Liver (tissue), 9 donors: Measurements from ENCODE around the gene PVALEF. TPM values are rescaled to one million over a fixed set of nuclear protein-coding genes. Genes with fewer than 3 reads are reported as not detected.

Source experiments
- DNase-seq: peaks from one replicate; pipeline ENCODE4 v3.0.0-alpha.2; 2017; ENCODE audit warnings: low spot score
- H3K27ac ChIP-seq, 2 donors: one replicate each; pipeline ENCODE4 v1.7.0; 2013; ENCODE audit warnings: inconsistent platforms in 2 of 2, low read length in 2 of 2, control low read depth in 1 of 2, low read depth in 1 of 2, mild to moderate bottlenecking in 1 of 2
- H3K27me3 ChIP-seq, 4 donors: one replicate each; pipeline versions ENCODE4 v1.6.1 to v1.7.0; 2013; ENCODE audit warnings: low read length in 3 of 4, inconsistent platforms in 1 of 4, mild to moderate bottlenecking in 1 of 4, moderate library complexity in 1 of 4; ENCODE audit not compliant: control insufficient read depth in 4 of 4, insufficient read depth in 4 of 4
- H3K36me3 ChIP-seq, 4 donors: one replicate each; pipeline versions ENCODE4 v1.6.1 to v1.7.0; 2013; ENCODE audit warnings: low read length in 3 of 4, mild to moderate bottlenecking in 3 of 4, low read depth in 1 of 4, moderate library complexity in 1 of 4; ENCODE audit not compliant: control insufficient read depth in 4 of 4, insufficient read depth in 3 of 4
- H3K4me1 ChIP-seq, 4 donors: one replicate each; pipeline versions ENCODE4 v1.6.1 to v1.7.0; 2013; ENCODE audit warnings: low read length in 3 of 4, mild to moderate bottlenecking in 3 of 4, moderate library complexity in 1 of 4; ENCODE audit not compliant: control insufficient read depth in 4 of 4, insufficient read depth in 4 of 4
- H3K4me3 ChIP-seq, 3 donors: one replicate each; pipeline versions ENCODE4 v1.6.1 to v1.7.0; 2013; ENCODE audit warnings: low read length in 3 of 3, control low read depth in 1 of 3, low read depth in 1 of 3, mild to moderate bottlenecking in 1 of 3
- H3K9ac ChIP-seq, 2 donors: one replicate each; pipeline ENCODE4 v1.7.0; 2013; ENCODE audit warnings: low read length in 2 of 2, mild to moderate bottlenecking in 2 of 2, moderate library complexity in 2 of 2, control low read depth in 1 of 2, low read depth in 1 of 2
- H3K9me3 ChIP-seq, 4 donors: one replicate each; pipeline versions ENCODE4 v1.6.1 to v1.7.0; 2013; ENCODE audit warnings: low read length in 3 of 4; ENCODE audit not compliant: control insufficient read depth in 4 of 4
- CTCF ChIP-seq: fragments of 150-350 bp; IDR thresholded peaks from 2 replicates; pipeline ENCODE4 v1.5.1; 2017; ENCODE audit warnings: improper control_type of control experiment, low read depth, low read length; ENCODE audit not compliant: missing input control
- EGR1 ChIP-seq, 2 donors: IDR thresholded peaks; 2 replicates each; pipeline ENCODE4 v1.6.1; 2016 to 2018; ENCODE audit warnings: antibody characterized with exemption in 2 of 2, low read depth in 2 of 2
- FOXA1 ChIP-seq: IDR thresholded peaks from 2 replicates; pipeline ENCODE4 v1.6.1; 2016; ENCODE audit warnings: antibody characterized with exemption
- FOXA2 ChIP-seq: IDR thresholded peaks from 2 replicates; pipeline ENCODE4 v1.6.1; 2016; ENCODE audit warnings: antibody characterized with exemption
- HNF4A ChIP-seq, 2 donors: conservative IDR thresholded peaks; 2 replicates each; pipeline ENCODE4 v1.6.1; 2016; ENCODE audit warnings: antibody characterized with exemption in 2 of 2, mild to moderate bottlenecking in 2 of 2
- HNF4G ChIP-seq: IDR thresholded peaks from 2 replicates; pipeline ENCODE4 v1.6.1; 2016; ENCODE audit warnings: antibody characterized with exemption
- JUND ChIP-seq, 2 donors: IDR thresholded peaks; 2 replicates each; pipeline ENCODE4 v1.6.1; 2016; ENCODE audit warnings: antibody characterized with exemption in 2 of 2
- MAX ChIP-seq: IDR thresholded peaks from 2 replicates; pipeline ENCODE4 v1.6.1; 2016; ENCODE audit warnings: antibody characterized with exemption
- NR2F2 ChIP-seq: IDR thresholded peaks from 2 replicates; pipeline ENCODE4 v1.6.1; 2016; ENCODE audit warnings: antibody characterized with exemption
- RAD21 ChIP-seq, 2 donors: IDR thresholded peaks; 2 replicates each; pipeline ENCODE4 v1.6.1; 2016; ENCODE audit warnings: antibody characterized with exemption in 2 of 2, mild to moderate bottlenecking in 2 of 2
- REST ChIP-seq: IDR thresholded peaks from 2 replicates; pipeline ENCODE4 v1.6.1; 2016; ENCODE audit warnings: antibody characterized with exemption, mild to moderate bottlenecking
- RXRA ChIP-seq, 2 donors: IDR thresholded peaks; 2 replicates each; pipeline ENCODE4 v1.6.1; 2017 to 2018; ENCODE audit warnings: antibody characterized with exemption in 2 of 2, mild to moderate bottlenecking in 1 of 2
- SP1 ChIP-seq: IDR thresholded peaks from 2 replicates; pipeline ENCODE4 v1.6.1; 2018; ENCODE audit warnings: antibody characterized with exemption, mild to moderate bottlenecking
- TAF1 ChIP-seq: conservative IDR thresholded peaks from 2 replicates; pipeline ENCODE4 v1.6.1; 2016; ENCODE audit warnings: antibody characterized with exemption, mild to moderate bottlenecking
- YY1 ChIP-seq: IDR thresholded peaks from 2 replicates; pipeline ENCODE4 v1.6.1; 2016; ENCODE audit warnings: antibody characterized with exemption, mild to moderate bottlenecking
- WGBS: extraction: QIAGEN DNeasy Blood & Tissue Kit; methylation state at CpG from one replicate; pipeline ENCODE4 v1.1.7; 2013; 5-methylcytosine and 5-hydroxymethylcytosine counted together
- polyA plus RNA-seq, 2 donors: library from polyadenylated mRNA; stranded (reverse) in 1 of 2; unstranded in 1 of 2; fragments of 200-250 nt in 1 of 2; fragments of >200 nt in 1 of 2; fragmentation: Nextera tagmentation in 1 of 2; extraction: Ambion mirVana in 1 of 2; gene quantifications; one replicate each; pipeline versions ENCODE4 v1.2.1 to v1.2.3, GENCODE V29; 2013 to 2015
- total RNA-seq, 2 donors: library from RNA; depleted of rRNA; stranded (reverse); fragments of >200 nt; gene quantifications; one replicate each; pipeline ENCODE4 v1.2.3, GENCODE V29; 2014
- TF ChIP-seq, protein P1 (sequence below): IDR thresholded peaks from 2 replicates; pipeline ENCODE4 v1.6.1; 2016; ENCODE audit warnings: antibody characterized with exemption
- TF ChIP-seq, protein P2 (sequence below): IDR thresholded peaks from 2 replicates; pipeline ENCODE4 v1.6.1; 2016; ENCODE audit warnings: antibody characterized with exemption
- donor health status: healthy.
- donor health status: healthy.
- donor health status: healthy.
- donor health status: healthy.
- donor health status: healthy.

PVALEF gene
- total and polyA plus RNA-seq, 4 donors, result not detected

GRCh38 chr17:81196505-81197408 is 31.4 kb downstream of the PVALEF start:
- Histone ChIP-seq H3K27ac (no peak overlapping the region), H3K4me3 (no peak overlapping the region), H3K36me3 (no peaks in the 10 kb centered on the region), H3K9me3 (no peaks in the 10 kb centered on the region), H3K9ac (no peak overlapping the region), H3K4me1 (no peaks in the 10 kb centered on the region), H3K27me3 (no peaks in the 10 kb centered on the region)
- DNase-seq, result no peak
- TF ChIP-seq FOXA1, result no peak
- TF ChIP-seq RXRA (IDR thresholded peaks at IDR 0.05), result no peak
- TF ChIP-seq YY1, result no peak
- TF ChIP-seq NR2F2, result peak; percentile 89
- TF ChIP-seq HNF4G, result no peak
- 83% methylated on average over 45 of the region's 45 CpGs for WGBS

DNA sequence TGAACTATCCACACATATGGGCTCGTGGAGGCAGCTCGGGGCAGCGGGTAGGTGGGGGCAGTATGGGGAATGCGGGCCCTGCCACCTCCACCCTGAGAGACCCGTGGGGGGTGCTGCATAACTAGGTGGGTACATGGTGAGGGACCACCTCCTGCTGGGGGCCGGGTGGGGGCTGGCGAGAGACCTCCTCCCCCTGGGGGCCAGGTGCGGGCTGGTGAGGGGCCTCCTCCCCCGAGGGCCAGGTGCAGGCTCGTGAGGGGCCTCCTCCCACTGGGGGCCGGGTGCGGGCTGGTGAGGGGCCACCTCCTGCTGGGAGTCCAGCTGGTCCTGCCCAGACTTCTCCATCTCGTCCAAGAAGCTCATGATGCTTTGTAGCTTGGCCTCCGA is 32.1 kb downstream of the PVALEF start:
- no peak overlapping the region for H3K9ac ChIP-seq
- H3K36me3 ChIP-seq, result no peaks in the 10 kb centered on the region
- no peaks in the 10 kb centered on the region for H3K4me1 ChIP-seq
- H3K27me3 ChIP-seq, result no peaks in the 10 kb centered on the region
- no peaks in the 10 kb centered on the region for H3K9me3 ChIP-seq
- TF ChIP-seq TAF1 (no peak), MAX (no peak), RXRA (IDR thresholded peaks at IDR 0.05) (no peak), HNF4A (conservative IDR thresholded peaks at IDR 0.05) (no peak), NR2F2 (no peak)
- TF ChIP-seq, protein P1, sequence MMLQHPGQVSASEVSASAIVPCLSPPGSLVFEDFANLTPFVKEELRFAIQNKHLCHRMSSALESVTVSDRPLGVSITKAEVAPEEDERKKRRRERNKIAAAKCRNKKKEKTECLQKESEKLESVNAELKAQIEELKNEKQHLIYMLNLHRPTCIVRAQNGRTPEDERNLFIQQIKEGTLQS, result no peak
- DNase-seq, result no peak
- no peak overlapping the region for H3K4me3 ChIP-seq
- no peak overlapping the region for H3K27ac ChIP-seq
- WGBS, result 87% methylated on average over 14 of the region's 14 CpGs

GRCh38 chr17:81197831-81198490 is 32.7 kb downstream of the PVALEF start:
- H3K9me3 ChIP-seq, result no peaks in the 10 kb centered on the region
- no peak for DNase-seq
- H3K27ac ChIP-seq, result no peak overlapping the region
- H3K4me3 ChIP-seq, result no peak overlapping the region
- H3K27me3 ChIP-seq, result no peaks in the 10 kb centered on the region
- H3K9ac ChIP-seq, result no peak overlapping the region
- H3K4me1 ChIP-seq, result no peaks in the 10 kb centered on the region
- 96% methylated on average over 21 of the region's 21 CpGs for WGBS
- no peaks in the 10 kb centered on the region for H3K36me3 ChIP-seq
- TF ChIP-seq FOXA1 (no peak), CTCF (no peak), MAX (no peak), TAF1 (no peak), REST (no peak), RXRA (IDR thresholded peaks at IDR 0.05) (no peak), EGR1 (IDR thresholded peaks at IDR 0.05; ENCODE audit: low read depth in 2 of 2) (no peak), SP1 (no peak), HNF4G (no peak), JUND (IDR thresholded peaks at IDR 0.05) (no peak), HNF4A (conservative IDR thresholded peaks at IDR 0.05) (no peak), RAD21 (IDR thresholded peaks at IDR 0.05) (no peak), NR2F2 (no peak), FOXA2 (no peak), YY1 (no peak)
- TF ChIP-seq, protein P1, result no peak
- TF ChIP-seq, protein P2, sequence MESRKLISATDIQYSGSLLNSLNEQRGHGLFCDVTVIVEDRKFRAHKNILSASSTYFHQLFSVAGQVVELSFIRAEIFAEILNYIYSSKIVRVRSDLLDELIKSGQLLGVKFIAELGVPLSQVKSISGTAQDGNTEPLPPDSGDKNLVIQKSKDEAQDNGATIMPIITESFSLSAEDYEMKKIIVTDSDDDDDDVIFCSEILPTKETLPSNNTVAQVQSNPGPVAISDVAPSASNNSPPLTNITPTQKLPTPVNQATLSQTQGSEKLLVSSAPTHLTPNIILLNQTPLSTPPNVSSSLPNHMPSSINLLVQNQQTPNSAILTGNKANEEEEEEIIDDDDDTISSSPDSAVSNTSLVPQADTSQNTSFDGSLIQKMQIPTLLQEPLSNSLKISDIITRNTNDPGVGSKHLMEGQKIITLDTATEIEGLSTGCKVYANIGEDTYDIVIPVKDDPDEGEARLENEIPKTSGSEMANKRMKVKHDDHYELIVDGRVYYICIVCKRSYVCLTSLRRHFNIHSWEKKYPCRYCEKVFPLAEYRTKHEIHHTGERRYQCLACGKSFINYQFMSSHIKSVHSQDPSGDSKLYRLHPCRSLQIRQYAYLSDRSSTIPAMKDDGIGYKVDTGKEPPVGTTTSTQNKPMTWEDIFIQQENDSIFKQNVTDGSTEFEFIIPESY, result no peak
